Kidney capillary endothelial cell (primary cell): ENCODE measurements around the gene HGS.
"Not testable (repeated sequence)": the region's sequence is repeated elsewhere in the genome, so short reads cannot be mapped to it uniquely, and the experiment has no call there.

Source experiments
- DNase-seq: peaks from one replicate; pipeline ENCODE4 v3.0.0-alpha.2; 2018; ENCODE audit warnings: low spot score

The HGS gene

DNA sequence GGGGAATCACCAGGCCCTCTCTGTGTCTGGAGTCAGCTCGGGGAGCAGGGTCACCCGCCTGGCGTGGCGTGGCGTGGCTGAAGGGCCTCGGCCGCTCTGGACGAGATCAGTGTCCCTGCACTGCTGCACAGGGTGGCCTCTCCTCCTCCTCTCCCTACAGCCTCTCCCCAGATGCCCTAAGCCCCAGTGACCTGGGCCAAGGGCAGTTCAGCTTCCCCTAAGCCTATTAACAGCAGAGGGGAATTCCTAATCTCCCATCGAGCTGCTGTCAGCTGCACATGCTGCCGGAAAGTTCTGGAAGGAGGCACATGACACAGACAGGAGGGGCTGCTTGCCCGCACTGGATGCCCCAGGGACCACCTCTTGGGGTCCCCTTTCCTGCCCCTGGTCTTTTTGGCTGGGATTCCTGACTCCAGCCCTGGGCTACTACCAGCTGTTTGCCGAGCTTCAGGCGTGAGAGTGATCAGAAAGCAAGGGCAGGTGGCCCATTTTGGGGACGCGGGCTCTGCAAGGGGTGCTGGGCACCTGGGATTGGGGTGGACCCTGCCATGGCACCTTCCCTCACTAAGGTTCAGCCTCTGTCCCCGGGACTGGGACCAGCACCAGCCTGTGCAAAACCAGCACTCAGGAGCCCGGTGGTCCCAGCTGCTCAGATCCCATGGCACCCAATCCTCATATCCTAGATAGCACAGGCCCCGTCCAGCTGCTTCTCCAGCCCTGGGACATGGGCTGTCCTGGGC is 28.3 kb upstream of the HGS start:
- DNase-seq: no peak

DNA sequence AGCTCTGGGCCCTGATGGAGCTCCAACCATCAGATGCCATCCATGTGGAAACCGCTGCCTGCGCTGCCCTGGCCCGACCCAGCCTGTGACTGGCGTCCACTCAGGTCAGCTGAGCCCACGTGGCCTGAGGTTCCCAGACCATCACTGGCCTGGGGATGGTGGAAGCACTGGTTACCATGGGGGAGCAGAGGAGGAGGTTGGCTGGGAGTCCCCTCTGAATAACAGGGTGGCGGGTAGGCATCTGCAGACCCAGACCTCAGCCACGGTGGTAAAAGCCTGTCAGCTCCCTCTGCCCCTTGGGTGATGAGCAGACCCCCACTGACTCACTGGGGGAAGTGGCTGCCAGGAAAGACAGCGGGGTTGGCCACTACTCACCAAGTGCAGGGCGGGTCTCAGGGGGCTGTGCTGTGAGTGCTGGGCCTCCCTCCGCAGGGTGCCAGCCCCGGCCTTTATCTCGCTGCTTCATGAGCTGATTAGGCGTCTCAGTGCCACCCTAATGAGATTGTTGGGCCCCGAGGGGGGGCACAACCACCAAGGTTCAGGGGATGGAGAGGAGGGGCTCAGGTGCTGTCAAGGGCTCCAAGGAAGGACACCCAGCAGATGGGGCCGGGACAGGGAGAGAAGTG is 27.6 kb upstream of the HGS start, which contains the start of gene PDE6G:
Gene PDE6G (minus strand): TSS at position 425 of the 626 bp plus-strand sequence. CDS start 3,237 bp downstream, outside the sequence.
- DNase-seq: no peak

DNA sequence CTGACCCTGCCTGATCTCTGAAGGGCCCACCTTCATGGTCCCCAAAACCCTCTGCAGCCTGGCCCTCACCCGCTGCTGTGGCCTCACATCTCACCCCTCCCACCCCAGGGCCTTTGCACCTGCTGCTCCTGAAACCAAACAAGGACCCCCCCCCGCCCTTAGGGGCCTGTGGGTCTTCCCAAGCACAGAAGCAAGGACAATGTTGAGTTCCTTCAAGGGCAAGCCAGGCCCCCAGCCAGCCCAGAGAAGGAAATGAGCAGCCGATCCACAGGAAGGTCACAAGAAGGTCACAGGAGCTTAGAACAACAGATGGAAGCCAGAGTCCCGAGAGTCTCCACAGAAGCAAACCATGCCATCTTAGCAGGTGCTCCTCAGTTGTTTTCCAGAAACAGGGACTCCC is 27.0 kb upstream of the HGS start:
- DNase-seq: peak; percentile 42

DNA sequence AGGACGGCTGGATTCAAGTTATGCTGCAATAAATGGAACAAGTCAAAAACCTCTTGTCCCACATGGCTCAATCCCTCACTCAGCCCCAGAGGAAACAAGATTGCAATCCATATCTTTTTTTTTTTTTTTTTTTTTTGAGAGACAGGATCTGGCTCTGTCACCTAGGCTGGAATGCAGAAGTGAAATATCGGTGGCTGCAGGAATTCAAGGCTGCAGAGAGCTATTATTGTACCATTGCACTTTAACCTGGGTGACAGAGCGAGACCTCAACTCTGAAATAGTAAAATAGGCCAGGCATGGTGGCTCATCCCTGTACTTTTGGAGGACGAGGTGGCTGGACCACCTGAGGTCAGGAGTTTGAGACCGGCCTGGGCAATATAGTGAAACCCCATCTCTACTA is 24.8 kb upstream of the HGS start:
- no peak for DNase-seq

DNA sequence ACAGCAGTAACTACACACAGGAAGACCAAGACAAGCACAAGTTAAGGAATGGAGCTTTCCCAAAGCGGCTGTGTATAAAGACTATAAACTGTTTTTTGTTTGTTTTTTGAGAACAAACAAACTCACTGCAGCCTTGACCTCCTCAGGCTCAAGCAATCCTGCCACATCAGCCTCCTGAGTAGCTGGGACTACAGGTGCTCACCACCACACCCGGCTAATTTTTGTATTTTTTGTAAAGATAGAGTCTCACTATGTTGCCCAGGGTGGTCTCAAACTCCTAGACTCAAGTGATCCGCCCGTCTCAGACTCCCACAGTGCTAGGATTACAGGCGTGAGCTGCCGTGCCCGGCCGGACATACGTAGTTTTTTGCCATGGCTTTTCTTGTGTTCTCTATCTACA is 23.4 kb upstream of the HGS start:
- DNase-seq: no peak

DNA sequence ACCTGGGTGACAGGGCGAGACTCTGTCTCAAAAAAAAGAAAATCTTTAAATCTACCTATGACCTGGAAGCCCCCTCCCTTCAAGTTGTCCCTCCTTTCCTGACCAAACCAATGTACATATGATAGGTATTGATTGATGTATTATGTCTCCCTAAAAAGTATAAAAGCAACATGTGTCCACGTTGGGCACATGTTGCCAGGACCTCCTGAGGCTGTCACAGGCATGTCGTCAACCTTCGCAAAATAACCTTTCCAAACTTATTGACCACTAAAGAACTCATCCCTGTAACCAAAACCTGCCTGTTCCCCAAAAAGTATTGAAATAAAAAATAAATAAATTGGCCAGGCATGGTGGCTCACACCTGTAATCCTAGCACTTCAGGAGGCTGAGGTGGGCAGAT is 21.8 kb upstream of the HGS start:
- DNase-seq: no peak

DNA sequence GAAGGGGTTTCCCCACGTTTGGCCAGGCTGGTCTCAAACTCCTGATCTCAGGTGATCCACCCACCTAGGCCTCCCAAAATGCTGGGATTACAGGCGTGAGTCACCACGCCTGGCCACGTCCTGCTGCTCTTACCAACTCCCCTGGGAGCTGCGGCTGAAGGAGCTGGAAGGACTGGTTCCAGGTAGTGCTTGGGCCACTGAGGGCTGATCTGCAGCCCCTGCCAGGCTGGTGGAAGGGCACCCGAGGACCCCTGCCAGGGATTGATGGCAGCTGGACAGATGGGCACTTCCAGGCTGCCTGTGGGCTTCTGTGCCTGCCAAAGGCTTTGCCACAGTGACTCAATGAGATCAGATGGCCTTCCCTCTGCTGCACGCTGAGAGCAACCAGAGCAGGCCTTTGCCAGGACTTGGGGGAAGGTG is 19.8 kb upstream of the HGS start:
- DNase-seq: no peak

DNA sequence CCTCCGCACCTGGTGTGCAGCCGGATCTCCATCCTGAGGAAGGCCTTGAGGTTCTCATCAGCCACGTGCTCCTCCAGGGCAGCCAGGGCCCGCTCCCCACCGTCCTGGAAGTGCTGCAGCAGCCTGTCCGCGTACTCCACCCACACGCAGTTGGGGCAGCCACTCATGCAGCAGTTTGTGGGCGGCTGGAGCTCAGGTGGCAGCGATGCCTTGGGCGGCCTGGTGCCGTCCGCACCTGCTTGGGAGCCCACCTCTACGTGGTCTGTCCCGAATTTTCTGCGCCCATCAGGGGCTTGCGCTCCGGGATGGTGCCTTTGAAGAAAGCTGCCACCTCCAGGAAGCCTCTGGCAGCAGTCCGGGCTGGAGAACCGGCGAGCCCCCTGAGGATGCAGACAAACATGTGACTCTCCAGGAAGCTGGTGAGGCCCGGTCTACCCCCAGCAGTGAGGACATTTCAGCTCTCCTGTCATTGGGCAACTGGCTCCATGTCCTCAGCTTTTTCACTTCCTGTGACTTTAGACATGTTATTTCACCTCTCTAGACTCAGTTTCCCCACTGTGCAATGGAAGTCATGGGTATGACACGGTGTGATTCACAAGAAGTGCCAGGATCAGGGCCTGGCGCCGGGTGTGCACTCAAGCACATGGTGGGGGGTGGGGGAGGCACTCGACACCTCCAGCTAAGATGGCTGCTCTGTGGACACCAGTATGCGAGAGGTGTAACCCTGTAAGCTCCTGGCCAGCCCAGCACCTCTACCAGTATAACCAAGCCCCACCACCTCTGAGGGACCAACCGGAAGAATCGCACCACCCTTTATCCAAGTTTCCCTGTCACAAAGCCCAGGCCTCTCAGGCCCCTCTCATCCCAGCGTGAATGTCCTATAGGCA is 18.4 kb upstream of the HGS start:
- DNase-seq: peak; percentile 24

DNA sequence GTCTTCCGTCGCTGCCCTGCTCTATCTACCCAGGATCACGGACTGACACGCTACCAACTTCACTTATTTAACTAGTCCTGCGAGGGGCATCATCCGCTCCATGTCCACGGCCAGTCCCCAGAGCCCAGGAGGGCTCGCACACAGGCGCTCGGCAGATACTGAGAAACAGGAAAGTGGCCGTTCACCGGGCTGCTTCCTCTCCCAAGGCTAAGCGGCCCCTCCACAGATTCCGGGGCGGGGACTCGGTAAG is 17.8 kb upstream of the HGS start:
- DNase-seq: peak; percentile 46

DNA sequence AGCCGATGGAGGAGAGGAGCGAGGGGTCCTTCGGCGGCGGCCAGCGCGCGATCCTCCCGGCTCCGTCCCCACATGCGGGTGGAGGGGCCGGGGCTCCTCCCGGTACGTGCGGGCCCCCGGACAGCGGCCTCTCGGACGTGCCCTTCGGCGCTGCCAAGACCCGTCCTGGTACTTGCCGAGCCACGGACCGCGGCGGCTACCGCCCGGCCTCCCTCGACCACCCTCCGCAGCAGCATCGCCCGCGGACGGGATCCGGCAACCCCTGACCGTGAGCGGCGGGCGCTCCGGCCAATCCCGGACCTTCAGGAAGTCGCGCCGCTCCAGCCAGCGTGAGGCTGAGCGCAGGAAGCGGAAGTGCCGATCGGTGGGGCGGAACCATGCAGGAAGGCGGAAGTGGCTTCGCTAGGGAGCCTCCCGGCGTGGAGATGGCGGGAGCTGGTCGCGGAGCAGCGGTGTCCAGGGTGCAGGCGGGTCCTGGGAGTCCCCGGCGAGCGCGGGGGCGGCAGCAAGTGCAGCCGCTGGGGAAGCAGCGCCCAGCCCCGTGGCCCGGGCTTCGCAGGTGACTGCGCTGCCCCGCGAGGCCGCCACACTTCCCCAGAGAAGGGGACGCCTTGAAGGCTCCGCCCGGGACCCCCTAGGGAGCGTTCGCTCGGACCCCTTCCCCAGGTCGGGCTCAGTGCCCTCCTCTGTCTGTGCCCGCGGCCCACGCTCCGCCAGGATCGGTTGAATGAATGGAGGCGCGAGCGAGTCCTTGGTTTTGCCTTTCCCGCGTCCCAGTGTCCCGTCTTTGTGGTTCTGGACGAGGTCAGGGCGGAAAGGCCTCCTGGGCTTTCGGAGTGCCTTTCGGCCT is 17.2 kb upstream of the HGS start, which contains the start of the genes CCDC137 and OXLD1:
Gene CCDC137 (plus strand): TSS at position 396 of the 850 bp plus-strand sequence. CDS start 30 bp downstream, at position 426.
Gene OXLD1 (minus strand): TSS at position 264 of the 850 bp plus-strand sequence. CDS start 28 bp downstream, at position 236.
- peak; percentile 92 for DNase-seq

DNA sequence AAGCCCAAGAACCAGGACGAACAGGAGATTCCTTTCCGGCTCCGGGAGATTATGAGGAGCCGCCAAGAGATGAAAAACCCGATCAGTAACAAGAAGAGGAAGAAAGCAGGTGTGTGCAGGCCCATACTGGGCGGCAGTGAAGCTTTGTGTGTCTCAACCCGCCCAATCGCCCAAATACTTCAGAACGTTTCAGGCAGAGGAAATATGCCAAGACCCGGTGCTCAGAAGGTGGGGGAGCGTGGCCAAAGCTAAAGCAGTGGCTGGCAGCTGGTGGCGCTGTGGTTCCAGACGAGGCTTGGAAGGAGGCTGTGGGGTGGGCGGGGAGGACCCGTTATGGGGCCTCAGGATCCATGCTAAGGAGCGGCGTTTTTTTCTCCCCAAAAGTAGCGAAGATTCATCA is 16.1 kb upstream of the HGS start:
- no peak for DNase-seq

DNA sequence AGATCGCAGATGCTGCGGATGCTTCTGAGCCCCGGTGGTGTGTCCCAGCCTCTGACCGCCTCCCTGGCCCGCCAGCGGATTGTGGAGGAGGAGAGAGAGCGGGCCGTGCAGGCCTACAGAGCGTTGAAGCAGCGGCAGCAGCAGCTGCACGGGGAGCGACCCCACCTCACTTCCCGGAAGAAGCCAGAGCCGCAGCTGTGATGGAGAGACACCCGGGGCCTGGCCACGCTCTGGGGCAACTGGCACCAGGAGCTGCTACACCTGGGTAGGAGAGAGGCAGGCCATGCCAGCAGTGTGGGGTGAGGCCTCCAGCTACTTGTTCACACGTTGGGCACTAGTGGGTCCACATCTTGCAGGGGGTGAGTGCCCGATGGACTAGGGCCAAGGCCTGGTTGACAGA is 11.3 kb upstream of the HGS start:
- DNase-seq: no peak

DNA sequence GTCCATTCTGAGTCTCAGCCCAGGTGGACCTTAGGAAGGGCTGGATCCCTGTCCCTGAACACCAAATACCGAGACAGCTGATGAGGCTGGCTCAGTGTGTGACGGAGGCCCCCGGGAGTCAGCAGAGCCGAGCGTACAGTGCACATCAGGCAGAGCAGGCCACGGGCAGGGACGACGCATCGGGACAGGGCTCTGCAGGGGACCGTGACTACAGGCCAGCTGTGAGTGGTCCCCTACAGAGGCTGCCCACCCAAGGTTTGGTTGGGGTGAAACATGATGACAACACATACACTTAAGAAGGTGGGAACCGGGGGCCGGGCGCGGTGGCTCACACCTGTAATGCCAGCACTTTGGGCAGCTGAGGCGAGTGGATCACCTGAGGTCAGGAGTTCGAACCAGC is 10.9 kb upstream of the HGS start:
- no peak for DNase-seq

DNA sequence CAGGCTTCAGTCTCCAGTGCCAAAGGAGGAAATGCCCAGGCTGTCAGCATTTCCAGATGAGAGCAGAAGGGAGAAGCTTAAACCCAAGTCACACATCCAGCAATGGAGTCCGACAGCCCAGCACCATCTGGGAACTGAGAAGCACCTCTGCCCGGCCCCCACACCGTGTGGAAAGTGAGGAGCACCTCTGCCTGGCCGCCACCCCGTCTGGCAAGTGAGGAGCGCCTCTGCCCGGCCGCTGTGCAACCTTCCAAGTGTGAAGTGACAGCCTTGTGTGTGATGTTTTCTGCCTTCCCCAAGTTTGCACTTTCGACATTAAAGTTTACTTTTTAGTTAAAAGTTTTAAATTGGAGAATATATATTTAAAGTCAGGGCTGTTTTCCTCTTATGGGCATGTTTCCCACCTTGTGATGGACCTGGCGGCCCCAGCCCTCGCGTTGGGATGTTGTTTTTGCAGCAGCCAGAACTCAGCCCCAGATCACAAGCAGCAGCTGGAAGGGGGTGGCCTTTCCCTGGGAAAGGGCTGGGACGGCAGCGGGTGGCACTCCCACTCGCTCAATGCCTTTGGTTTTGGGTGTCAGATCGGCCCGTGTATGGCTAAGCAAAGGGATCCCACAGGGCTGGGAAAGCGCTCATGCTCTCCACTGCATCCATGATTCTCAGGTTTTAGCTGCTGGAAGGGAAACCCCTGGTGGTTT is 10.1 kb upstream of the HGS start:
- no peak for DNase-seq

DNA sequence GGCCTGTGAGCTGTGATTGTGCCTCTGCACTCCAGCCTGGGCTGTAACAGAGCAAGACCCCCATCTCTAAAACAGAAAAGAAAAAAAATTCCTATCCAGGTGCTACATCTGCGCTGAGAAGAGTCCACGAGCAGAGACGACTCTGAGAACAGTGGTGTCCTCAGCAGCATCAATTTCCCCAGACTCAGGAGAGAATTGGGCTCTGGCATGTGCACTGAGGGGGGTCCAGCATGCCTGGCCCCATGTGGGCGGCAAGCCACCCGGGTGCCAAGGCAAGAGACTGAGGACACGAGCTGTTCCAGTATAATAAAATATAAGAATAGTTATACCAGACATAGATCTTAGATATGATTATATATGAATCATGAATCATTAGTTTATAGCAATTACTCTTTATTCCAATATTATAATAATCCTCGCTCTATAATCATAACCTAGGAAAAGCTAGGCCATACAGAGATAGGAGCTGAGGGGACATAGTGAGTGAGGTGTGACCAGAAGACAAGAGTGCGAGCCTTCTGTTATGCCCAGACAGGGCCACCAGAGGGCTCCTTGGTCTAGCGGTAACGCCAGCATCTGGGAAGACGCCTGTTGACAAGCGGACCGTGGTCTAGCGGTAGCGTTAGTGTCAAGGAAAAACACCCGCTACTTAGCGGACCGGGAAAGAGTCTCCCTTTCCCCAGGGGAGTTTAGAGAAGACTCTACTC is 8.1 kb upstream of the HGS start:
- DNase-seq: not testable (repeated sequence)

DNA sequence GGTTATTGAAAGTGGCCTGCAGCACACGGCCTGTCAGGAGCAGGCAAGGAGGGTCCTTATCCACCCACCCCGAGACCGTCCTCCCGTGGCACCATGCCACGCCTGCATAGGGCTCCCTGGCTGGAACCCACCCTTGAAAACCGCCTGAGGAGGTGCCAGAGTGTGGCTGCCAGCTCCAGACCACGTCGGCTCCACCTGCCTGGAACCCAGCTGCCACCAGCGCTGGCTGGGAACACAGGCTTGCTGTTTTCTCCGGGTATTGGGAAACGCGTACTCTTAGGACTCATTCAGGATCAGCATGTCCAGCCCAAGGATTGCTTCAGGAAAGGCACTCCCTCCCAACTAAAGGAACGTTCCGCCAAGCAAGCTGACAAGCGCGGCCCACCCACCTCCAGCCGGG is 6.9 kb upstream of the HGS start:
- DNase-seq: no peak

DNA sequence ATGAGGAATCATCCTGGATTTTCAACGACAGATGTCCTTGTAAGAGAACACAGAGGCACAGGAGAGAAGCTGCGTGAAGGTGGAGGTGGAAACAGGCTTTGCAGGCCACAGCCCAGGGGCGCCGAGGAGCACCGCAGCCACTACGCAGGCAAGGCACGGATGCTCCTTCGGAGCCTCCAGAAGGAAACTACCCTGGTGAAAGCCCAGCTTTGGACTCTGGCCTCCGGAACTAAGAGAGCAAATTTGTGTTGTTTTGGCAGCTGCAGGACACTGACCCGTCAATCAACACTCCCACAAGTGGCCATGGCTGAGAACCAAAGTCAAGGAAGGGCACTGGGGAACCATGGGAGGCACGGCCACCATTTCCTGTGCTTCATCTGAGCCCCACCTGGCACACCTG is 3.7 kb upstream of the HGS start:
- no peak for DNase-seq

DNA sequence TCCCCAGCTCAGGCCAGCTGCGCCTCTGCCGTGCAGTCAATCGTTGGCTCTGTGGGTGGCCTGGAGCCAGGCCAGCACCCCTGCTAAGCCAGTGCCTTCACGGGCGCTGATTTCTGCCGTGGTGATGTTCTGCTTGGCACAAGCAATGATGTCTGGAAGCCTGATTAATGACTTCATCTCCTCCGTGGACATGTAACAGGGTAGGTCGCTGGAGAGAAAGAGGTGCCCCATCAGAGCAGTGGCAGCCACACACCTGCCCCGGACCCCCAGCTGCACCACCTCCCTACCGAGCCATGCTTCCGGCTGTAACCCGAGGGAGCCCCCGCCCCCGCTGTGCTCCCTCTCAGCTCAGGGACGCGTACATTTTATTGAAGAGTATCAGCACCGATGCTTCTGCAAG is 2.1 kb upstream of the HGS start:
- no peak for DNase-seq

DNA sequence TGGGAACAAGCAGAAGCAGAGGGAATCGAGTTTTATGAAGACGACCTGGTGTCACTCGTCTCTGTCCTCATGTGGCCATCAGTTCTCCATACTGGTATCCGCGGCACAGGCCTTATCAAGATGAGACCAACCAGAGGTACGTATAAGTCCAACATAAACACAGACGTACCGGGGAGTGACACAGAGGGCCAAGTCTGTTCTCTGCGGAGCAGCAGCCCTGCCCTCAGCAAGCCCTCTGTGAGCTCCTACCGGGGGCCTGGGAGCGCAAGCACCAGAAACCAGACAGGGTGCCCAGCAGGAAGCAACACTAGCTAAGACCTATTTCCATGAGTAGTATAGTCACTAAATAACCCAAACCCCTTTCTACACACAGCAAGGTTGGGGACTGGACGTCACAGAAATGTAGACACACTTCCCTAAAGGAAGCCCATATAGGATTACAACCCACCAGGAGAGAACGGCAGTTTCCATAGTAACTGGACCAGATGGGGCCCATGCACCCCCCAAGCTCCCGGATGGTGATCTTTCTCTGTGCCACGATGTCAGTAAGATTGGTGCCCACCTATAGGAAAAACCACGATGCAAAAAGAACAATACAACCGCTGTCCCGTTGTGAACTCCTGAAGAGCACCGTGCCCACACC is 1.1 kb upstream of the HGS start:
- DNase-seq: no peak

DNA sequence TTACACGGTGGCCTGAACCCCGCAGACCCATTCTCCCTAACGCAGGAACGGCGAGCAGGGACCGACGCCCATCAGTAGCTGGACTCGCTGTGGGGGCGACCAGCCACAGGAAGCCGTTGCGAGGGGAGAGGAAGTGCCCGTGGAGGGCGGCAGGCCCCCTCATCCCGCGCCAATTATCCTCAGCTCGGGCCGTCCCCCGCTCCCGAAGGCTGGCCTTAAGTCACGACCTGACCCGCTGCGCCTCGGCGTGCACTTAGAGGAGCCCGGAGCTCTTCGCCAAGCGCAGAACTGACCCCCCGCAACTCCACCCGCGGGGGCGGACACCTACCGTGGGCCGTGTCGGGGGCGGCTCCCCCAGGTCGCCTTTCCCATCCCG is 615 bp upstream of the HGS start:
- DNase-seq: no peak
